ENCODE results near the gene PDF. TPM values are rescaled to one million over a fixed set of nuclear protein-coding genes. Genes with fewer than 3 reads are reported as not detected.

The PDF gene
- total RNA-seq, 2 experiments from 2014 or later: 33.0 to 36.4 TPM

- Mint-ChIP-seq H3K27me3 (no peaks in the 10 kb centered on the region), H3K4me1 (no peaks in the 10 kb centered on the region), H3K4me3 (no peak overlapping the region), H3K27ac (no peak overlapping the region), H3K9me3 (no peaks in the 10 kb centered on the region), H3K36me3 (peaks cover 16% of the 10 kb centered on the region)
- DNase-seq: no peak
Observed at GRCh38 chr16:69350536-69351133, 20.2 kb upstream of the PDF start.

DNA sequence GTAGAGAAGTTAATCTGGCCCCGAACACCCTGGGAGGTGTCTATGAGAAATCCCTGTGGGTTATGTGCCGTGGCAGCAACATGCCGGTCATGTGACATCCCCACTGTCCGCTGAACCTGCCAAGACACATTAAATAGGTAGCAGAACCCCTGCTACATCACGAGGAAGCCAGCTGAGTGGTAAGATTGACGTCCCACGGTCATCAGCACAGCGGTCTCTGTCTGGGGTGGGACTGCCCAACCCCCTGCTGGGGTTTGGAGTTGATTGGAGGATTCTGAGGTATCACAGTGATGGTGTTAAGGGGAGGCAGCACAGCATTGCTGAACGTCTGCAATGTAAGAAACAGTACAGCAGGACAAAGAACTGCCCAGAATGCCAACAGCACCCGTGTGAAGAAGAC is 19.1 kb upstream of the PDF start:
- DNase-seq: no peak
- Mint-ChIP-seq H3K9me3 (no peaks in the 10 kb centered on the region), H3K36me3 (peaks cover 12% of the 10 kb centered on the region), H3K27ac (no peak overlapping the region), H3K4me1 (peaks cover 3% of the 10 kb centered on the region), H3K27me3 (no peaks in the 10 kb centered on the region), H3K4me3 (no peak overlapping the region)

- peaks cover 3% of the 10 kb centered on the region for H3K4me1 Mint-ChIP-seq
- no peak for DNase-seq
- H3K9me3 Mint-ChIP-seq: no peaks in the 10 kb centered on the region
- H3K36me3 Mint-ChIP-seq: peaks cover 15% of the 10 kb centered on the region
- no peak overlapping the region for H3K4me3 Mint-ChIP-seq
- H3K27me3 Mint-ChIP-seq: no peaks in the 10 kb centered on the region
- H3K27ac Mint-ChIP-seq: no peak overlapping the region
Observed at GRCh38 chr16:69348222-69348621, 17.8 kb upstream of the PDF start.

DNA sequence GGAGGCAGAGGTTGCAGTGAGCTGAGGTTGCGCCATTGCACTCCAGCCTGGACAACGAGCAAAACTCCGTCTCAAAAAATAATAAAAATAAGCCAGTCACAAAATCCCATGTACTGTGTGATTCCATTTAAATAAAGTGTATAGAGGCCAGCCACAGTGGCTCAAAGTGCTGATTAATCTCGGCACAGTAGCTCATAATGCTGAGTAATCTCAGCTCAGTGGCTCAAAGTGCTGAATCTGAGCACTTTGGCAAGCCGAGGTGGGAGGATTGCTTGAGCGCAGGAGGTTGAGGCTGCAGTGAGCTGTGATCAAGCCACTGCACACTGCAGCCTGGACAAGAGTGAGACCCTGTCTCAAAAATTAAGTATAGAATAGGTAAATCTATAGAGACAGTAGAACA is 16.3 kb upstream of the PDF start:
- no peak for DNase-seq

DNA sequence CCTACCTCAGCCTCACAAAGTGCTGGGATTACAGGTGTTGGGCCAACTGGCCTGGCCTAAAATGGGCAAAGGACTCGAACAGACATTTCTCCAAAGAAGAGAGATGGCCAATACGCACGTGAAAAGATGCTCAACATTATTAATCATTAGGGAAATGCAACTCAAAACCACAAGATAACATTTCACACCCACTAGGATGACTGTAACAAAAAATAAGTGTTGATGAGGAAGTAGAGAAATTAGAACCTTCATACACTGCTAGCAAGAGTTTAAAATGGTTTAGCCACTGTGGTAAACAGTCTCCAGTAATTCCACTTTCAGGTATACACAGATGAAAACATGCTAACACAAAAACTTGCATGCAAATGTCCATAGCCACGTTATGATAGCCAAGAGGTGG is 15.5 kb upstream of the PDF start:
- Mint-ChIP-seq H3K36me3 (peaks cover 25% of the 10 kb centered on the region), H3K27me3 (no peaks in the 10 kb centered on the region)

More for the DNA sequence above, 16.3 kb upstream of the PDF start:
- Mint-ChIP-seq H3K36me3 (peaks cover 17% of the 10 kb centered on the region), H3K27me3 (no peaks in the 10 kb centered on the region), H3K4me1 (peaks cover 10% of the 10 kb centered on the region), H3K9me3 (no peaks in the 10 kb centered on the region), H3K27ac (no peak overlapping the region), H3K4me3 (no peak overlapping the region)

GRCh38 chr16:69344171-69344570 is 13.8 kb upstream of the PDF start:
- H3K36me3 Mint-ChIP-seq: peaks cover 35% of the 10 kb centered on the region
- H3K27me3 Mint-ChIP-seq: no peaks in the 10 kb centered on the region
- H3K4me1 Mint-ChIP-seq: peaks cover 23% of the 10 kb centered on the region
- no peak overlapping the region for H3K4me3 Mint-ChIP-seq
- no peak for DNase-seq
- H3K9me3 Mint-ChIP-seq: no peaks in the 10 kb centered on the region
- H3K27ac Mint-ChIP-seq: no peak overlapping the region

More for the DNA sequence above, 15.5 kb upstream of the PDF start:
- Mint-ChIP-seq H3K9me3 (no peaks in the 10 kb centered on the region), H3K4me1 (peaks cover 17% of the 10 kb centered on the region), H3K27ac (no peak overlapping the region), H3K4me3 (no peak overlapping the region)
- no peak for DNase-seq

DNA sequence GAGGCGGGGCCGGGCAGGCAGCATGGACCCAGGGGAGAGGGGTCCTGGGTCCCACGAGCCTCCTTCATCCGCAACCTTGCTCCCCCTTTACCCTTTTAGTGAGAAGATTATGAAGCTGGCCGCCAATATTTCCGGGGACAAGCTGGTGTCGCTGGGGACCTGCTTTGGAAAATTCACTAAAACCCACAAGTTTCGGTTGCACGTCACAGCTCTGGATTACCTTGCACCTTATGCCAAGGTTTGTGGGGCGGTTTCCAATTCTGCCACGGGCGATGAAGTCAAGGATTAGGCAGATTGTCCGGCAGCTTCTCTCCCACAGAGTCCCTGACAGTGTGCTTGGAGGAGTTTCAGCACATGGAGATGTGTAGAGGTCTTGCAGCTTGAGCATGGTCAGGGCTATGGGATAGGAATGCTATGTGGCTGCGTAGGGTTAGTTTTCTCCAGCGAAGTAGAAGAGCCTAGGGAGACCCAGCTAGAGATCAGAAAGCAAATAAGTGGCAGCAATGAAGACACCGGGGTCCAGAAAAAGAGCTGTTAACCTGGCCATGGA is 9.8 kb upstream of the PDF start:
- Mint-ChIP-seq H3K4me1 (peaks cover 35% of the 10 kb centered on the region), H3K4me3 (peak overlapping the region; percentile 96), H3K27me3 (no peaks in the 10 kb centered on the region), H3K27ac (peak overlapping the region; percentile 96), H3K9me3 (no peaks in the 10 kb centered on the region), H3K36me3 (peaks cover 33% of the 10 kb centered on the region)
- peak; percentile 39 for DNase-seq

DNA sequence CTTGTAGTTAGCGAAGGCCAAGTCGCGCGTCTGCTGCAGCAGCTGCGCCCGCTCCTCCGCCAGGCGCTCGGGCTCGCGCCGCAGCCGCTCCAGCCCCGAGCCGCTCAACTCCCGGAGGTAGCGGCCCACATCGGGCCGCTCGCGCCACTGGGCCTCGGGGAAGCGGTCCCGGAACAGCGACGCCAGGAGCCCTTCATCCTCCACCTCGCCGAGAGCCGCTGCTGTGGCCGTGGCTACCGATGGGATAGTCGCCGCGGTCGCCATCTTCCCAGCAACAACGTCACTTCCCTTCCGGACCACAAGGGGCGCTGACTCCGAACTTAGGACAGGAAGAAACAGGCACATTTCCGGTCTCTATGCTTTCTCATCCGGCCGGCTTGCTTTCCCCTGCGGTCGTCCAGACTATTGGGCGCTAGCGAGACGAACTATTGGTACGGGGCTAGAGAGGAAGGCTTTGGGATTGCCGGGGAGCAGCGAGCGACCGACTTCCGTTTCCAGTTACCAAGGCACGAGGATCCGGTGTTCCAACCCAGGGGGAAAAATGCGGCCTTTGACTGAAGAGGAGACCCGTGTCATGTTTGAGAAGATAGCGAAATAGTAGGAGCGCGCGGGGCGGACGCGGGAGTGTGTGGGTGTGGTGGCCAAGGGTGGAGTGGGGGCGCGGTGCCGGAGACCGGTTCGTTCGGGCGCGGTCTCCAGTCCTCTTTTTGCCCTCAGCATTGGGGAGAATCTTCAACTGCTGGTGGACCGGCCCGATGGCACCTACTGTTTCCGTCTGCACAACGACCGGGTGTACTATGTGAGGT is 9.1 kb upstream of the PDF start, which contains the start of the genes COG8 and NIP7:
COG8 (minus strand) TSS at position 276 of the 806 bp plus-strand sequence; CDS start at position 264, 12 bp downstream.
NIP7 (plus strand) TSS at position 484 of the 806 bp plus-strand sequence; CDS start at position 542, 58 bp downstream.
- no peaks in the 10 kb centered on the region for H3K27me3 Mint-ChIP-seq
- peaks cover 34% of the 10 kb centered on the region for H3K4me1 Mint-ChIP-seq
- peak within 1 kb of the TSS; percentile 96 for H3K27ac Mint-ChIP-seq
- H3K4me3 Mint-ChIP-seq: peak within 1 kb of the TSS; percentile 96
- peaks cover 33% of the 10 kb centered on the region for H3K36me3 Mint-ChIP-seq
- H3K9me3 Mint-ChIP-seq: no peaks in the 10 kb centered on the region
- DNase-seq: peak; percentile 91

DNA sequence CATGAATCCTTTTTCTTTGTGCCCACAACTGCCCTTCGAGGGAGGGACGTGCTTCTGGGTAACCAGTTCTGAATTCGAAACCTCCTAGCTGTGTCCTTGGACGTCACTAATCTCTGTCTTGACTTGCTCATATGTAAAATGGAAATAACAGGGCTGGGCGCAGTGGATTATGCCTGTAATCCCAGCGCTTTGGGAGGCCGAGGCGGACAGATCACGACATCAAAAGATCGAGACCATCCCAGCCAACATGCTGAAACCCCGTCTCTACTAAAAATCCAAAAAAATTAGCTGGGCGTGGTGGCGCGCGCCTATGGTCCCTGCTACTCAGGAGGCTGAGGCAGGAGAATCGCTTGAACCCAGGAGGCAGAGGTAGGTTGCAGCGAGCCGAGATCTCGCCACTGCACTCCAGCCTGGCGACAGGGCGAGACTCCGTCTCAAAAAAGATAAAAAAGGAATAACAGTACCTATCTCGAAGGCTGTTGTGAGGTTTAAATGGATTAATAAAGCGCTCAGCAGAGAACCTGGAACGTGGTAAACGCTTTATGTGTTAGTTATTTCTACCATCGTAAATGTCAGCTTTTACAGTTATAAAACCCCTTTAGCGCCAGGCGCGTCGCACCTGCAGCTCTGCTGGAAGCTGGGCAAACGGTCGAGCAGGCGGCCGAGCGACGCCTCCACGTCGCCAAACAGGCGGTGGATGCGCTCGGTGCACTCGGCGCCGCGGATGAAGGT is 8.3 kb upstream of the PDF start:
- H3K27ac Mint-ChIP-seq: peak overlapping the region; percentile 96
- H3K27me3 Mint-ChIP-seq: no peaks in the 10 kb centered on the region
- DNase-seq: no peak
- H3K4me3 Mint-ChIP-seq: peak overlapping the region; percentile 96
- peaks cover 34% of the 10 kb centered on the region for H3K4me1 Mint-ChIP-seq
- peaks cover 32% of the 10 kb centered on the region for H3K36me3 Mint-ChIP-seq
- no peaks in the 10 kb centered on the region for H3K9me3 Mint-ChIP-seq

GRCh38 chr16:69334696-69335095 is 4.3 kb upstream of the PDF start:
- H3K27me3 Mint-ChIP-seq: no peaks in the 10 kb centered on the region
- DNase-seq: no peak
- H3K36me3 Mint-ChIP-seq: peaks cover 11% of the 10 kb centered on the region
- H3K9me3 Mint-ChIP-seq: no peaks in the 10 kb centered on the region
- peaks cover 15% of the 10 kb centered on the region for H3K4me1 Mint-ChIP-seq
- no peak overlapping the region for H3K27ac Mint-ChIP-seq
- H3K4me3 Mint-ChIP-seq: no peak overlapping the region

GRCh38 chr16:69329369-69330285 is 761 bp downstream of the PDF start:
- Mint-ChIP-seq H3K27ac (peak overlapping the region; percentile 79), H3K27me3 (no peaks in the 10 kb centered on the region), H3K4me3 (peak overlapping the region; percentile 88), H3K36me3 (peaks cover 45% of the 10 kb centered on the region), H3K9me3 (no peaks in the 10 kb centered on the region), H3K4me1 (peaks cover 40% of the 10 kb centered on the region)
- peak; percentile 61 for DNase-seq

- H3K4me1 Mint-ChIP-seq: peaks cover 44% of the 10 kb centered on the region
- H3K9me3 Mint-ChIP-seq: no peaks in the 10 kb centered on the region
Observed at GRCh38 chr16:69328854-69329316, 1.5 kb downstream of the PDF start.

DNA sequence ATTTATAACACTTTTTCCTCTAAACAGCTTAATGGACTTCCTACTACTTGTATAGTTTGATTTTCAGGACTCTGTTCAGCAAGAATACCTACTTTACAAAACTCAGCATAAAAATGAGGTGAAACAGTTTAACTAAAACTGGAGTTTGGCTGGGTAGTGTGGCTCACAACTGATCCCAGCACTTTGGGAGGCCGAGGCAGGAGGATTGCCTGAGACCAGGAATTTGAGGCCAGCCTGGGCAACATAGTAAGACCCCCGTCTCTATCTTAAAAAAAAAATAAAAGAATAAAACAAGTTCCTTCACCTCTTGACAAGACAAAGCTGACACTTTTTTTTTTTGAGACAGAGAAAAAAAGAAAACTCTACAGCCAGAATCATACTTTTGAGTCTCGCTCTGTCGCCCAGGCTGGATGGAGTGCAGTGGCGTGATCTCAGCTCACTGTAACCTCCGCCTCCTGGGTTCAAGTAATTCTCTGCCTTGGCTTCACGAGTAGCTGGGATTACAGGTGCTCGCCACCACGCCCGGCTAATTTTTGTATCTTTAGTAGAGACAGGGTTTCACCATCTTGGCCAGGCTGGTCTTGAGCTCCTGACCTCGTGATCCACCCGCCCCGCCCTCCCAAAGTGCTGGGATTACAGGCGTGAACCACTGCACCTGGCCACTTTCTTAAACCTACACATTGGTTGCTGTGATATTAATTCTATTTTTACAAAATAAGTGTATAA is 2.6 kb downstream of the PDF start:
- no peak for DNase-seq
- Mint-ChIP-seq H3K4me3 (peak overlapping the region; percentile 36), H3K4me1 (peaks cover 44% of the 10 kb centered on the region), H3K27ac (peak overlapping the region; percentile 16), H3K36me3 (peaks cover 46% of the 10 kb centered on the region), H3K9me3 (no peaks in the 10 kb centered on the region), H3K27me3 (no peaks in the 10 kb centered on the region)

More at GRCh38 chr16:69328854-69329316, 1.5 kb downstream of the PDF start:
- Mint-ChIP-seq H3K4me3 (peak overlapping the region; percentile 88), H3K36me3 (peaks cover 46% of the 10 kb centered on the region), H3K27ac (peak overlapping the region; percentile 79), H3K27me3 (no peaks in the 10 kb centered on the region)
- no peak for DNase-seq
